IMR-90 (cell line): Measurements from ENCODE around the gene ODF2. TPM values are rescaled to one million over a fixed set of nuclear protein-coding genes. Genes with fewer than 3 reads are reported as not detected.
A peak's percentile ranks its signal among the peaks of the same experiment; 100 is the strongest.

Source experiments
- ATAC-seq: fragments of 200-7000 bp; cut with Tn5 transposase; 2 replicates; pipeline ENCODE4 v1.9.1; 2020; ENCODE audit warnings: low read depth, mild to moderate bottlenecking, moderate library complexity
- BruUV-seq: library from RNA; stranded (reverse); fragments of 400-500 nt; replicated peaks from 2 replicates; lab custom pipeline; 2021; lab: Mats Ljungman, UMichigan
- CTCF ChIA-PET: fragments of 300-600 bp; formaldehyde crosslinking; extraction: SDS; loops from one replicate; lab custom pipeline; 2021; ENCODE audit warnings: antibody characterized with exemption; lab: Yijun Ruan, JAX
- POLR2A ChIA-PET: fragments of 300-600 bp; sonication (Branson Sonifier 250); formaldehyde crosslinking; loops from one replicate; lab custom pipeline; 2022; ENCODE audit warnings: antibody characterized with exemption; ENCODE audit not compliant: unreplicated experiment; lab: Charles Lee
- DNase-seq: peaks from one replicate; pipeline ENCODE4 v3.0.0; 2013
- H2AFZ ChIP-seq: replicated peaks from 2 replicates; pipeline ENCODE3; 2013; ENCODE audit warnings: low read length, mild to moderate bottlenecking; ENCODE audit not compliant: poor library complexity
- H2AK5ac ChIP-seq: 2 replicates; pipeline ENCODE4 v1.6.1; 2013; ENCODE audit warnings: low read depth, low read length, inconsistent platforms
- H2AK9ac ChIP-seq: replicated peaks from 2 replicates; pipeline ENCODE3; 2013; ENCODE audit warnings: mild to moderate bottlenecking, low read depth, low read length, moderate library complexity; ENCODE audit not compliant: poor library complexity
- H2BK120ac ChIP-seq: 2 replicates; pipeline ENCODE4 v1.6.1; 2013; ENCODE audit warnings: low read depth, low read length, inconsistent platforms
- H2BK15ac ChIP-seq: 3 replicates; pipeline ENCODE4 v1.6.1; 2013; ENCODE audit warnings: low read depth, low read length, inconsistent platforms
- H2BK20ac ChIP-seq: 2 replicates; pipeline ENCODE4 v1.6.1; 2013; ENCODE audit warnings: low read depth, mild to moderate bottlenecking, inconsistent platforms, low read length, moderate library complexity
- H2BK5ac ChIP-seq: 2 replicates; pipeline ENCODE4 v1.6.1; 2013; ENCODE audit warnings: mild to moderate bottlenecking, low read depth, low read length, inconsistent platforms; ENCODE audit not compliant: poor library complexity, severe bottlenecking
- H3K14ac ChIP-seq: replicated peaks from 2 replicates; pipeline ENCODE4 v1.6.1; 2013; ENCODE audit warnings: low read depth, low read length, inconsistent platforms
- H3K18ac ChIP-seq: 2 replicates; pipeline ENCODE4 v1.6.1; 2013; ENCODE audit warnings: low read depth, low read length, control low read depth
- H3K23ac ChIP-seq: 2 replicates; pipeline ENCODE4 v1.6.1; 2013; ENCODE audit warnings: low read depth, low read length, inconsistent platforms
- H3K27ac ChIP-seq: 2 replicates; pipeline ENCODE4 v1.5.1; 2013; ENCODE audit warnings: mild to moderate bottlenecking, control low read depth, low read length; ENCODE audit not compliant: insufficient read depth
- H3K27me3 ChIP-seq: 2 replicates; pipeline ENCODE4 v1.6.1; 2013; ENCODE audit warnings: low read length; ENCODE audit not compliant: control insufficient read depth, insufficient read depth
- H3K36me3 ChIP-seq: 2 replicates; pipeline ENCODE4 v1.6.1; 2013; ENCODE audit warnings: low read length, mixed read lengths; ENCODE audit not compliant: control insufficient read depth, insufficient read depth
- H3K4ac ChIP-seq: 2 replicates; pipeline ENCODE4 v1.6.1; 2013; ENCODE audit warnings: low read depth, low read length, inconsistent platforms
- H3K4me1 ChIP-seq: 2 replicates; pipeline ENCODE4 v1.6.1; 2013; ENCODE audit warnings: low read length, mixed read lengths; ENCODE audit not compliant: control insufficient read depth, insufficient read depth
- H3K4me2 ChIP-seq: 2 replicates; pipeline ENCODE4 v1.6.1; 2013; ENCODE audit warnings: low read depth, mild to moderate bottlenecking, control low read depth, low read length, moderate library complexity
- H3K4me3 ChIP-seq: 2 replicates; pipeline ENCODE4 v1.5.1; 2013; ENCODE audit warnings: low read depth, mild to moderate bottlenecking, control low read depth, low read length, moderate library complexity; ENCODE audit not compliant: insufficient read depth
- H3K56ac ChIP-seq: 2 replicates; pipeline ENCODE4 v1.6.1; 2013; ENCODE audit warnings: low read length, inconsistent platforms; ENCODE audit not compliant: insufficient read depth; ENCODE audit errors: extremely low read depth
- H3K79me1 ChIP-seq, 2 experiments: 2 replicates each; pipeline ENCODE4 v1.6.1; 2013; ENCODE audit warnings: low read length in 2 of 2, inconsistent platforms in 1 of 2, low read depth in 1 of 2
- H3K9ac ChIP-seq: 2 replicates; pipeline ENCODE4 v1.6.1; 2013; ENCODE audit warnings: low read depth, low read length, control low read depth
- H3K9me1 ChIP-seq: 2 replicates; pipeline ENCODE4 v1.6.1; 2013; ENCODE audit warnings: low read length, inconsistent platforms; ENCODE audit not compliant: insufficient read depth
- H3K9me3 ChIP-seq: 2 replicates; pipeline ENCODE4 v1.6.1; 2013; ENCODE audit warnings: low read length; ENCODE audit not compliant: control insufficient read depth, insufficient read depth
- H4K20me1 ChIP-seq: 2 replicates; pipeline ENCODE4 v1.6.1; 2013; ENCODE audit warnings: low read length, inconsistent platforms; ENCODE audit not compliant: insufficient read depth
- H4K5ac ChIP-seq: 2 replicates; pipeline ENCODE4 v1.6.1; 2013; ENCODE audit warnings: mild to moderate bottlenecking, low read depth, low read length, control low read depth
- H4K8ac ChIP-seq, 2 experiments: 2 replicates each; pipeline ENCODE4 v1.6.1; 2013; ENCODE audit warnings: low read depth in 2 of 2, low read length in 2 of 2, control low read depth in 1 of 2, inconsistent platforms in 1 of 2
- H4K91ac ChIP-seq: 2 replicates; pipeline ENCODE4 v1.6.1; 2013; ENCODE audit warnings: low read depth, low read length, inconsistent platforms; ENCODE audit not compliant: insufficient read depth
- BHLHE40 ChIP-seq: fragments of 150-350 bp; IDR thresholded peaks from 2 replicates; pipeline ENCODE4 v1.6.1; 2016; ENCODE audit warnings: mild to moderate bottlenecking, low read depth, low read length
- NFE2L2 ChIP-seq: fragments of 150-350 bp; IDR thresholded peaks from 2 replicates; pipeline ENCODE4 v1.6.1; 2016; ENCODE audit warnings: low read depth, mild to moderate bottlenecking, low read length
- RCOR1 ChIP-seq: IDR thresholded peaks from 2 replicates; pipeline ENCODE4 v1.6.1; 2012; ENCODE audit warnings: mild to moderate bottlenecking, low read length, improper control_type of control experiment; ENCODE audit not compliant: insufficient replicate concordance
- RFX5 ChIP-seq: IDR thresholded peaks from 2 replicates; pipeline ENCODE4 v1.8.0; 2012; ENCODE audit warnings: low read depth, mild to moderate bottlenecking, low read length, moderate library complexity
- WGBS, 2 experiments: methylation state at CpG; one replicate each; pipeline versions ENCODE4 v1.1.5 to v1.1.7; 2013; ENCODE audit warnings: missing lambda C conversion rate in 2 of 2; ENCODE audit not compliant: insufficient read length in 1 of 2; ENCODE audit errors: extremely low coverage in 2 of 2; 5-methylcytosine and 5-hydroxymethylcytosine counted together
- dilution Hi-C: fragments of 300-500 bp; cut with HindIII; formaldehyde crosslinking; loops from one replicate; pipeline ENCODE4 v1.14.3; 2018; ENCODE audit warnings: low sequenced_read_pairs; ENCODE audit not compliant: unreplicated experiment
- in situ Hi-C: fragments of 300-500 bp; cut with MboI; formaldehyde crosslinking; loops from 3 replicates; pipeline ENCODE4 v1.14.3; 2019; ENCODE audit warnings: low sequenced_read_pairs, inconsistent platforms, mixed read lengths
- intact Hi-C: fragments of 100-400 bp; cut with micrococcal nuclease; formaldehyde crosslinking; loops from 2 replicates; pipeline ENCODE4 v1.10.0; 2022
- polyA plus RNA-seq, 3 experiments: library from polyadenylated mRNA; depleted of rRNA; stranded (reverse); fragments of >200 nt; gene quantifications; 2 replicates each; pipeline ENCODE4 v1.2.3, GENCODE V29; 2012; ENCODE audit warnings: low replicate concordance in 1 of 3
- total RNA-seq: library from RNA; depleted of rRNA; stranded (reverse); fragments of >200 nt; gene quantifications from 2 replicates; pipeline ENCODE4 v1.2.3, GENCODE V29; 2012
- TF ChIP-seq, protein P1 (sequence below): fragments of 150-350 bp; IDR thresholded peaks from 2 replicates; pipeline ENCODE4 v1.6.1; 2016; ENCODE audit warnings: low read depth, mild to moderate bottlenecking, low read length, moderate library complexity, borderline replicate concordance

ODF2 gene
- total and polyA plus RNA-seq, 2 of the 4 experiments (the other 2 are of a cell fraction) = 40.2 to 46.4 TPM

DNA sequence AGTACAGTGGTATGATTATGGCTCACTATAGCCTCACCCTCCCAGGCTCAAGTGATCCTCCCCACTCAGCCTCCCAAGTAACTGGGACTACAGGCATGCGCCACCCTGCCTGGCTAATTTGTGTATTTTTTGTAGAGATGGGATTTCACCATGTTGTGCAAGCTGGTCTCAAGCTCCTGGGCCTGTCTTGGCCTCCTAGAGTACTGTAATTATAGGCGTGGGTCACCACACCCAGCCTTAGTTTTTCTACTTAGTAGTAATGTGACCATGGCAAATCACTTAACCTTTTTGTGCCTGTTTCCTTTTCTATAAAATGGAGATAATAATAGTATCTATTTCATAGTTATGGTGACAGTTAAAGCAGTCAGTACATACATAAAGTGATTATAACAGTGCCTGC, 70.9 kb downstream of the ODF2 start (continued):
- no peak for TF ChIP-seq RCOR1
- no peak for TF ChIP-seq BHLHE40
- TF ChIP-seq RFX5 = no peak

DNA sequence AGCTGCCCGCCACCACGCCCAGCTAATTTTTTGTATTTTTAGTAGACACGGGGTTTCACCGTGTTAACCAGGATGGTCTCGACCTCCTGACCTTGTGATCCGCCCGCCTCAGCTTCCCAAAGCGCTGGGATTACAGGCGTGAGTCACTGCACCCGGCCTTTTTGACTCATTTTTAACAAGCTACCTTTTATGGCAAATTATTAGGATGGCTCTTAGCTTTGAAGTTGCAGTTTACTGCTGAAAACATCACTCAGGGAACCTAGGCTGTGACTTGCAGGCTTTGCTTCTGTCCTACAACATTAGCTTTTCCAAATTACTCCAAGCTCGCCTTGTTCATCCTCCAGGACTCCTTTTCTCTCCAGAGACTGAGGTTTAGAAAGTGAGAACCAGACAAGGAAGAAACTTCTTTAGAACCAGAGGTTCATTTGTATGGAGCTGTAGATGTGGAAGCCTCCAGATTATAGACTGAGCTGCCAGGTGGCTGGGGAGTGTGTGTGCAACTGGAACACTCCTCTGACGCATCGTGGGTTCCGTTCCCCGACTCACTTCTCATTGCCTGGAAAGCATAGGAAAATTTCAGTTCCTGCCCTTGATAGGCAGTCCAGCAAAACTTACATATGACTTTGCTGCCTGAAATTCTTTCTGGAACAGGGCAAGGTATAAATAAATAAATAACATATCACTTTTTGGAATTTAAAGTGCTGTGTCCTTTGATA, 72.8 kb downstream of the ODF2 start:
- no peak overlapping the region for H4K5ac ChIP-seq
- peak; percentile 20 for DNase-seq
- H4K91ac ChIP-seq = 0 out of 2 replicates have a peak overlapping the region, but pooled peaks have one; percentile 0
- H3K14ac ChIP-seq = no peak overlapping the region
- H2BK15ac ChIP-seq = no peak overlapping the region
- ChIA-PET POLR2A (interaction anchor here (1.0 kb wide), 1 partner anchor 21 kb away, joined by 6 read pairs; no protein-coding TSS in a partner anchor), CTCF (interaction anchor here (1.0 kb wide), 1 partner anchor 14 kb away, joined by 3 read pairs; no protein-coding TSS in a partner anchor)
- peaks cover 1% of the 10 kb centered on the region; the same call in 1 of the 2 replicates for H3K4me1 ChIP-seq
- no peak overlapping the region for H2AFZ ChIP-seq
- no peak overlapping the region for H2AK5ac ChIP-seq
- intact Hi-C loops = no loop called here
- 93% methylated on average over 3 of the region's 15 CpGs; no CpG with 5 or more reads in 1 of the 2 experiments for WGBS, 2 experiments
- no peak for ATAC-seq
- dilution Hi-C loops = no loop called here
- H4K8ac ChIP-seq = no peak overlapping the region
- no peak overlapping the region for H2BK120ac ChIP-seq
- no peak overlapping the region for H2AK9ac ChIP-seq
- H4K20me1 ChIP-seq = no peaks in the 10 kb centered on the region
- H3K56ac ChIP-seq = no peak overlapping the region
- no peak overlapping the region for H3K4me3 ChIP-seq
- H2BK5ac ChIP-seq = no peak overlapping the region
- no peaks in the 10 kb centered on the region for H3K9me3 ChIP-seq
- no peak overlapping the region for H3K18ac ChIP-seq
- no peak overlapping the region for H3K4me2 ChIP-seq
- no peak overlapping the region for H3K9ac ChIP-seq
- TF ChIP-seq, protein P1, sequence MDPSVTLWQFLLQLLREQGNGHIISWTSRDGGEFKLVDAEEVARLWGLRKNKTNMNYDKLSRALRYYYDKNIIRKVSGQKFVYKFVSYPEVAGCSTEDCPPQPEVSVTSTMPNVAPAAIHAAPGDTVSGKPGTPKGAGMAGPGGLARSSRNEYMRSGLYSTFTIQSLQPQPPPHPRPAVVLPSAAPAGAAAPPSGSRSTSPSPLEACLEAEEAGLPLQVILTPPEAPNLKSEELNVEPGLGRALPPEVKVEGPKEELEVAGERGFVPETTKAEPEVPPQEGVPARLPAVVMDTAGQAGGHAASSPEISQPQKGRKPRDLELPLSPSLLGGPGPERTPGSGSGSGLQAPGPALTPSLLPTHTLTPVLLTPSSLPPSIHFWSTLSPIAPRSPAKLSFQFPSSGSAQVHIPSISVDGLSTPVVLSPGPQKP = no peak
- TF ChIP-seq NFE2L2 = no peak
- no peaks in the 10 kb centered on the region for H3K27me3 ChIP-seq
- no peak overlapping the region for H2BK20ac ChIP-seq
- H3K79me1 ChIP-seq = peaks cover 2 to 6% of the 10 kb centered on the region in 2 experiments; a peak in 1 of 4 replicates
- no peak overlapping the region for H3K23ac ChIP-seq
- peaks cover 39% of the 10 kb centered on the region for H3K36me3 ChIP-seq
- H3K27ac ChIP-seq = no peak overlapping the region
- BruUV-seq = no TSS peak
- peak overlapping the region; percentile 6 for H3K4ac ChIP-seq
- peaks cover 5% of the 10 kb centered on the region; the same call in 1 of the 2 replicates for H3K9me1 ChIP-seq
- in situ Hi-C loops = no loop called here
